GM21717 (cell line): ENCODE results near the gene CDK16.

ENCODE experiments used
- ATAC-seq: cut with Tn5 transposase; IDR thresholded peaks from one replicate; pipeline ENCODE4 v1.9.1; 2021; ENCODE audit warnings: mild to moderate bottlenecking, moderate library complexity; ENCODE audit not compliant: unreplicated experiment

The CDK16 gene

GRCh38 chrX:47206316-47206715 lies 12.2 kb upstream of the CDK16 start:
- ATAC-seq: no peak

- no peak for ATAC-seq
Measured at GRCh38 chrX:47208108-47208507, 10.4 kb upstream of the CDK16 start.

DNA sequence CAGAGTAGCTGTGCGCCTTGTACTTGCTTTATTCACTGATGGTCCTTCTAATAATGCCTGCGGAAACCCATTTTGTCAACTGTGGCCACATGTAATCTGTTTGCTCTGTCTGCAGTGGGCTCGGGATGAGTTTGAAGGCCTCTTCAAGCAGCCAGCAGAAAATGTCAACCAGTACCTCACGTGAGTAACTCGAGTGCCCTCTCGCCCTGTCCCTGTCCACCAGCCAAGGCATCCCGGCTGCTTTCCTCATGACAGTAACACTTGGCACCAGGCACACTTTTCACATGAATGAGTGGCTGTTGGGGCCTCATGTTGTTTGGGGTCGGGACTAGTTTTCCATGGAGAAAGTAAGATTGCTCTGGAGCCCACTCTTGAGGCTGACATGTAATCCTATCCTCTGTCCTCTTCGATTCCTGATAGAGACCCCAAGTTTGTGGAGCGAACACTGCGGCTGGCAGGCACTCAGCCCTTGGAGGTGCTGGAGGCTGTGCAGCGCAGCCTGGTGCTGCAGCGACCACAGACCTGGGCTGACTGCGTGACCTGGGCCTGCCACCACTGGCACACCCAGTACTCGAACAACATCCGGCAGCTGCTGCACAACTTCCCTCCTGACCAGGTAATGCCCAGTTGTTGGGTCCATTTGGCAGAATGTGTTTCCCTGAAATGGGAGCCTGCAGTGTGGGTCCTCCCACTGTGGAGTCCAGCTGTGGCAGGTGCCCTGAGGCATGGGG lies 8.8 kb upstream of the CDK16 start:
- no peak for ATAC-seq

GRCh38 chrX:47210661-47211425 lies 7.6 kb upstream of the CDK16 start:
- ATAC-seq: no peak

- no peak for ATAC-seq
Measured at GRCh38 chrX:47212381-47213293, 5.8 kb upstream of the CDK16 start.

DNA sequence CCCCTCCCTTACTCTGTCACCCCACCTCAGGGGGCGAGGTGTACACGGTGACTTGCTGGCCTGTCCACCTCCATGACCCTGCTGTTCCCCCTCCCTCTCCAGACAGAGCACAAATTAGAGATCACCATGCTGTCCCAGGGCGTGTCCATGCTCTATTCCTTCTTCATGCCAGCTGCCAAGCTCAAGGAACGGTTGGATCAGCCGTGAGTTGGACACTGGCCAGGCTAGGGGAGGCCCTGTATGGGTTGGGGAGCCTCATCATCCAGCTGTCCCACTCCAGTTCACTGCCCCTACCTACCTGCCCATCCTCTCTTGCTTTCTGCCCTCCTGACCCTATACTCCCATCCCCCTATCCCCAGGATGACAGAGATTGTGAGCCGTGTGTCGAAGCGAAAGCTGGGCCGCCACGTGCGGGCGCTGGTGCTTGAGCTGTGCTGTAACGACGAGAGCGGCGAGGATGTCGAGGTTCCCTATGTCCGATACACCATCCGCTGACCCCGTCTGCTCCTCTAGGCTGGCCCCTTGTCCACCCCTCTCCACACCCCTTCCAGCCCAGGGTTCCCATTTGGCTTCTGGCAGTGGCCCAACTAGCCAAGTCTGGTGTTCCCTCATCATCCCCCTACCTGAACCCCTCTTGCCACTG lies 3.9 kb upstream of the CDK16 start:
- no peak for ATAC-seq

DNA sequence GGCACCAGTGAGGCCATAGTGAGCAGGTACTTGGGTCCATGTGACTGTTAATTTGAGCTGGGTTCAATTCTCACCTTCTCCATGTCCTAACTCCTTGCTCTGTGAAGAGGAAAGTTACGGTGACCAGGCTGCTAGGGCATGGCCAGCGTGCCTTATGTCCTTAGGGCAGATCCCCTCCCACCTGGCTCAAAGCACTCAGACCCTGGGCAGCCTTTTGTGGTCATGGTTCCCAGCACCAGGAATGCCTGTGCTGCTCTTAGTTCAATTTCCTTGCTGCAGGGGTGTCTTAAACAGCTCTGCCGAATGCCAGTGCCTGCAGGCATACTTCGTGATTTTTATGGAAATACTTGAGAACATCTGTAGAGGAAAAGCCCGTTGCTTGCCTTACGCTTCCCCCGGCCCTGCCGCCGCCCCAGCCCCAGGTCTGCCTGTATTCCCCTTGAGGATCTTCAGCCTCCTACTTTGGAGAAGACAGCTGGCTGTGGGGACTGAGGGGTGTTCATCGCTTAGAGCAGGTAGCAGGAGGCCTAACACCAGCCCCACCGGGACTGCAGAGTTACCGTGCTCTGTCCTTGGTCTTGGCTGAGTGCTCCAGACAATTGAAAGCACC lies 3.1 kb upstream of the CDK16 start:
- no peak for ATAC-seq

- ATAC-seq: no peak
Measured at GRCh38 chrX:47216393-47216925, 2.0 kb upstream of the CDK16 start.

DNA sequence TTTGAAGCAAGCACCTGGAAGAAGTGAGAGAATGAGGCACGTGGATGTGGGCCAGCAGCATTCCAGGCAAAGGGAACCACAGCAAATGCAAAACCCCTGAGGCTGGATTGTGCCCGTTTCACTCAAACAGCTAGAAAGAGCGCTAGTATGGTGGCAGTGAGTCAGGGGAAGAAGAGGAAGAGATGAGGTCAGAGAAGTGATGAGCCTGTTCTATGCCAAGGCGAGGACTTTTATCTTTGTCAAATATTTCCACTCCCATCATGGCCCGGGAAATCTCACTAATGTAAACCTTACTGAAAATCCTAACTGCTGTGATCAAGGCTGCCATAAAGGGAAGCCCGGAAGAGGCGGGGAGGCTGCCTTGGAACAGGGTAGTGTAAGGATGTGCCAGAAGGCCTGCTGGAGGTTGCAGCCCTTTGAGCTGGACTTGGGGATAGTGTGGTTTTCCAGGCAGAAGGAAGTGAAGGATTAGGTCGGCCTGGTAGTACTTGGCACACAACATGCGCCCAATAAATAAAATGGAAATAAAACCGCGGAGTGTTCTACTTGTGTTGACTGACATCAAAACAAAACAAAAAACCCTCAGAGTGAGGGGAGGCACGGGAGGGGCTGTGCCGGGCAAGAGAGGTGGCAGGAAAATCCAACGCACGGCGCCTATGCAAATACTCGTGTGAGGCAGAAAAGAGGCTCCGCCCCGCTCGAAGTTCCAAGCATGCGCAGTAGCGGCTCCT lies 1.2 kb upstream of the CDK16 start:
- no peak for ATAC-seq

DNA sequence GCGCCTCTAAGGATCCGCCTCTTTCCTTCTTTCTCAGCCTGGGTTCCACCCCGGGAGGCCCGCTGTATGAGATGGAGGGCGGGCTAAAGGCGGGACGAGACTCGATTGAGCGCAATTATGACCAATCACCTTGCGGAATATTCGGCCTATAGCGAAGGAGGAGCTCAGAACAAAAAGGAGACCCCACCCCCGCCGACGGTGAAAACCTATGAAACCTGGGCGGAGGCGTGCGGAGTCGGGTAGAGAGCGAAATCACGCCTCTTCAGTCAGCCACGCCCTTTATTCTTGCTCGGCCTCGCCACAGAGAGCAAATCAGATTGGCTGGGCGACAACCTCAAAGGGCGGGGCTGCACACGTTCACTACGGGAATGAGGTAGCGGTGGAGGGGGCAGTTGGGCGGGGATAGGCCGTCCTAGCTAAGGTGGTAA lies 615 bp upstream of the CDK16 start:
- ATAC-seq: peak; percentile 88

- ATAC-seq: peak; percentile 0
Measured at GRCh38 chrX:47218920-47219815, 687 bp downstream of the CDK16 start.

GRCh38 chrX:47221756-47222155 lies 3.3 kb downstream of the CDK16 start:
- ATAC-seq: no peak

GRCh38 chrX:47222751-47223350 lies 4.4 kb downstream of the CDK16 start:
- no peak for ATAC-seq

DNA sequence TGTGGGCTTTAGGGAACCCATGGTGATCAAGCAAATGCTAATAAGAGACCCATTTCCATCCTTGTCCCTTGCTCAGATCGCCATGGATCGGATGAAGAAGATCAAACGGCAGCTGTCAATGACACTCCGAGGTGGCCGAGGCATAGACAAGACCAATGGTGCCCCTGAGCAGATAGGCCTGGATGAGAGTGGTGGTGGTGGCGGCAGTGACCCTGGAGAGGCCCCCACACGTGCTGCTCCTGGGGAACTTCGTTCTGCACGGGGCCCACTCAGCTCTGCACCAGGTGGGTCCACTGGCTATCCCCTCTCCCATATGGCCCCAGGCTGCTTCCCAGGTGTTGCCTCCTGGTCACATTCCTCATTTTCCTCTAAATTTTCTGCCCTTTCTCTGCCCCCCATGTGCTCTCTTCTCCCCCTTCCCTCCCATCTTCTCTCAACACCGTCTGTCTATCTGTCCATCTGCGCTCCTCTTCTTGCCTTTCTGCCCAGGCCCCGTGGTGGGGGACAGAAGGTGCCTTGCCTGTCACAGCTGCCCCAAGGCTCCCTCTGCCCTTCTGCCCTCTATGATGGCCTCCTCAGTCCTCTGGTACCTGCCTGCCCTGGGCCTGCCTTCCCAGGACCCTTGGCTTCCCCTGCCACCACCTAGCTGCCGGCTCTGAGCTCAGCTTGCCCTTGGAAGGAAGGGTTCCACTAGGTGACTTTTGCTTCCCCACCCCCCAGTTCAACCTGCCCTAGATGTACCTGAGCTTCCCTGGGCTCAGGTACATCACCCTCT lies 5.2 kb downstream of the CDK16 start:
- no peak for ATAC-seq

GRCh38 chrX:47224266-47224895 lies 5.9 kb downstream of the CDK16 start:
- no peak for ATAC-seq

DNA sequence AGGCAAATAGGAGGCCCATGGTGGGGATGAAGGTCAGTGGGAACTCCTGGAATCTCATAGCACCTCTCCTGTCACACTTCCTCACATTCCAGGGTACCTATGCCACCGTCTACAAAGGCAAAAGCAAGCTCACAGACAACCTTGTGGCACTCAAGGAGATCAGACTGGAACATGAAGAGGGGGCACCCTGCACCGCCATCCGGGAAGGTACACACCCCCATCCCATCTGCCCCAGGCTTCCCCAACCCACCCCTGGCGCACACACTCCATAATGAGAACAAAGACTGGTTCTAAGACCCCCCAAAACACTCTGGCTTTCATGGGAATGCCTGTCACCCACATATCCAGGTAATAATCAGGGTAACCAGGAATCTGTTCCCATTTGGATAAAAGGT lies 6.4 kb downstream of the CDK16 start:
- ATAC-seq: no peak

DNA sequence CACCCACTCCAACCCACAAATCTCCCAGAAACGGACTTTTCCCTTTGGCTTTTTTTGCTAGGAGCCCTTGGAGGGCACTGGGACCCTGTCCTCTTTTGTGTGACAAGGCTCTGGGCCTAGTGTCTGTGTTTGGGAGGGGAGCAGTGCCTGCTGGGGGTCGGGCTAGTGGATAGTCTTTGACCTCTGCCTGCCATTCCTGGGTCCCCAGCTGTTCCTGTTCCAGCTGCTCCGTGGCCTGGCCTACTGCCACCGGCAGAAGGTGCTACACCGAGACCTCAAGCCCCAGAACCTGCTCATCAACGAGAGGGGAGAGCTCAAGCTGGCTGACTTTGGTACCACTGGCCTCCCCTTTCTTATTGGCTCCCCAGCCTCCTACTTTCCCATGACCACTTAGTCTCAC lies 7.6 kb downstream of the CDK16 start:
- no peak for ATAC-seq
